ENCODE data around the gene PGLYRP2. TPM values are rescaled to one million over a fixed set of nuclear protein-coding genes. Genes with fewer than 3 reads are reported as not detected.

The PGLYRP2 gene
- polyA plus RNA-seq, 4 donors, result 0.54 TPM; not detected in 3

- Histone ChIP-seq H3K4me3 (ENCODE audit: low read depth in 1 of 3, low read length in 3 of 3) (no peak overlapping the region), H3K4me1 (ENCODE audit: control insufficient read depth in 3 of 3, insufficient read depth in 2 of 3, low read depth in 1 of 3, low read length in 2 of 3) (peaks cover 0 to 6% (median 3%) of the 10 kb centered on the region in 3 donors), H3K9me3 (ENCODE audit: control insufficient read depth in 2 of 2, insufficient read depth in 1 of 2, low read depth in 1 of 2, low read length in 1 of 2) (peaks cover 0 to 4% of the 10 kb centered on the region in 2 donors), H3K27ac (ENCODE audit: low read depth in 1 of 3, low read length in 2 of 3) (no peak overlapping the region), H3K36me3 (ENCODE audit: control insufficient read depth in 3 of 3, insufficient read depth in 2 of 3, low read depth in 1 of 3, low read length in 3 of 3) (peaks cover 0 to 5% (median 0%) of the 10 kb centered on the region in 3 donors), H3K27me3 (ENCODE audit: control insufficient read depth in 3 of 3, insufficient read depth in 3 of 3, low read length in 3 of 3) (peaks cover 3 to 59% (median 10%) of the 10 kb centered on the region in 3 donors)
- 39 to 80% (median 71%) methylated on average over 15 to 17 of the region's 17 CpGs for WGBS, 3 donors
- no peak for DNase-seq
- FAIRE-seq, result no peak
Observed at GRCh38 chr19:15453906-15454860, 25.1 kb downstream of the PGLYRP2 start.

- 9 to 44% (median 29%) methylated on average over 36 to 44 of the region's 44 CpGs for WGBS, 3 donors
- Histone ChIP-seq H3K27me3 (ENCODE audit: control insufficient read depth in 3 of 3, insufficient read depth in 3 of 3, low read length in 3 of 3) (peaks cover 3 to 51% (median 6%) of the 10 kb centered on the region in 3 donors), H3K9me3 (ENCODE audit: control insufficient read depth in 2 of 2, insufficient read depth in 1 of 2, low read depth in 1 of 2, low read length in 1 of 2) (peaks cover 0 to 4% of the 10 kb centered on the region in 2 donors), H3K36me3 (ENCODE audit: control insufficient read depth in 3 of 3, insufficient read depth in 2 of 3, low read depth in 1 of 3, low read length in 3 of 3) (peaks cover 0 to 5% (median 0%) of the 10 kb centered on the region in 3 donors), H3K27ac (ENCODE audit: low read depth in 1 of 3, low read length in 2 of 3) (peak overlapping the region in 1 of 3 donors; percentile 49), H3K4me3 (ENCODE audit: low read depth in 1 of 3, low read length in 3 of 3) (peak overlapping the region in 2 of 3 donors; percentile 28 to 47), H3K4me1 (ENCODE audit: control insufficient read depth in 3 of 3, insufficient read depth in 2 of 3, low read depth in 1 of 3, low read length in 2 of 3) (peaks cover 0 to 10% (median 3%) of the 10 kb centered on the region in 3 donors)
- no peak for DNase-seq
- no peak for FAIRE-seq
Observed at GRCh38 chr19:15453091-15453578, 26.2 kb downstream of the PGLYRP2 start.

- Histone ChIP-seq H3K4me1 (ENCODE audit: control insufficient read depth in 3 of 3, insufficient read depth in 2 of 3, low read depth in 1 of 3, low read length in 2 of 3) (peaks cover 0 to 10% (median 3%) of the 10 kb centered on the region in 3 donors), H3K9me3 (ENCODE audit: control insufficient read depth in 2 of 2, insufficient read depth in 1 of 2, low read depth in 1 of 2, low read length in 1 of 2) (peaks cover 0 to 4% of the 10 kb centered on the region in 2 donors), H3K36me3 (ENCODE audit: control insufficient read depth in 3 of 3, insufficient read depth in 2 of 3, low read depth in 1 of 3, low read length in 3 of 3) (peaks cover 0 to 3% (median 0%) of the 10 kb centered on the region in 3 donors), H3K4me3 (ENCODE audit: low read depth in 1 of 3, low read length in 3 of 3) (peak overlapping the region in 2 of 3 donors; percentile 28 to 47), H3K27ac (ENCODE audit: low read depth in 1 of 3, low read length in 2 of 3) (peak overlapping the region in 2 of 3 donors; percentile 14 to 49), H3K27me3 (ENCODE audit: control insufficient read depth in 3 of 3, insufficient read depth in 3 of 3, low read length in 3 of 3) (peaks cover 3 to 44% (median 5%) of the 10 kb centered on the region in 3 donors)
- WGBS, 3 donors, result 21 to 36% (median 32%) methylated on average over 28 to 37 of the region's 37 CpGs
- FAIRE-seq (no peak), DNase-seq (peak; percentile 77 to 88)
Observed at GRCh38 chr19:15452111-15453047, 26.9 kb downstream of the PGLYRP2 start.

GRCh38 chr19:15450528-15450890, 28.8 kb downstream of the PGLYRP2 start:
- FAIRE-seq, result no peak
- H3K27me3 ChIP-seq (ENCODE audit: control insufficient read depth in 3 of 3, insufficient read depth in 3 of 3, low read length in 3 of 3), result peaks cover 0 to 28% (median 3%) of the 10 kb centered on the region in 3 donors
- 86 to 90% (median 90%) methylated on average over 1 of the region's 1 CpG for WGBS, 3 donors
- no peak for DNase-seq
- peaks cover 0 to 10% (median 3%) of the 10 kb centered on the region in 3 donors for H3K4me1 ChIP-seq (ENCODE audit: control insufficient read depth in 3 of 3, insufficient read depth in 2 of 3, low read depth in 1 of 3, low read length in 2 of 3)
- peaks cover 0 to 4% of the 10 kb centered on the region in 2 donors for H3K9me3 ChIP-seq (ENCODE audit: control insufficient read depth in 2 of 2, insufficient read depth in 1 of 2, low read depth in 1 of 2, low read length in 1 of 2)
- H3K36me3 ChIP-seq (ENCODE audit: control insufficient read depth in 3 of 3, insufficient read depth in 2 of 3, low read depth in 1 of 3, low read length in 3 of 3), result no peaks in the 10 kb centered on the region
- no peak overlapping the region for H3K4me3 ChIP-seq (ENCODE audit: low read depth in 1 of 3, low read length in 3 of 3)
- H3K27ac ChIP-seq (ENCODE audit: low read depth in 1 of 3, low read length in 2 of 3), result peak overlapping the region in 2 of 3 donors; percentile 0 to 71

GRCh38 chr19:15449620-15450527, 29.4 kb downstream of the PGLYRP2 start, which contains the start of gene WIZ:
TSS of gene WIZ (minus strand) at chr19:15449956. CDS start at chr19:15448307, 1,649 bp downstream.
- Histone ChIP-seq H3K27ac (ENCODE audit: low read depth in 1 of 3, low read length in 2 of 3) (peak within 1 kb of the TSS in 2 of 3 donors; percentile 54 to 71), H3K4me1 (ENCODE audit: control insufficient read depth in 3 of 3, insufficient read depth in 2 of 3, low read depth in 1 of 3, low read length in 2 of 3) (peaks cover 0 to 10% (median 3%) of the 10 kb centered on the region in 3 donors), H3K9me3 (ENCODE audit: control insufficient read depth in 2 of 2, insufficient read depth in 1 of 2, low read depth in 1 of 2, low read length in 1 of 2) (peaks cover 0 to 4% of the 10 kb centered on the region in 2 donors), H3K27me3 (ENCODE audit: control insufficient read depth in 3 of 3, insufficient read depth in 3 of 3, low read length in 3 of 3) (peaks cover 0 to 22% (median 0%) of the 10 kb centered on the region in 3 donors), H3K36me3 (ENCODE audit: control insufficient read depth in 3 of 3, insufficient read depth in 2 of 3, low read depth in 1 of 3, low read length in 3 of 3) (no peaks in the 10 kb centered on the region), H3K4me3 (ENCODE audit: low read depth in 1 of 3, low read length in 3 of 3) (peak within 1 kb of the TSS; percentile 40 to 69 (median 49))
- peak; percentile 66 to 89 for DNase-seq
- WGBS, 3 donors, result 0 to 10% (median 2%) methylated on average over 7 to 73 of the region's 77 CpGs
- no peak for FAIRE-seq

GRCh38 chr19:15448778-15449619, 30.3 kb downstream of the PGLYRP2 start:
- FAIRE-seq (no peak), DNase-seq (no peak)
- Histone ChIP-seq H3K4me1 (ENCODE audit: control insufficient read depth in 3 of 3, insufficient read depth in 2 of 3, low read depth in 1 of 3, low read length in 2 of 3) (peaks cover 0 to 10% (median 3%) of the 10 kb centered on the region in 3 donors), H3K36me3 (ENCODE audit: control insufficient read depth in 3 of 3, insufficient read depth in 2 of 3, low read depth in 1 of 3, low read length in 3 of 3) (no peaks in the 10 kb centered on the region), H3K27me3 (ENCODE audit: control insufficient read depth in 3 of 3, insufficient read depth in 3 of 3, low read length in 3 of 3) (peaks cover 0 to 14% (median 0%) of the 10 kb centered on the region in 3 donors), H3K9me3 (ENCODE audit: control insufficient read depth in 2 of 2, insufficient read depth in 1 of 2, low read depth in 1 of 2, low read length in 1 of 2) (peaks cover 0 to 4% of the 10 kb centered on the region in 2 donors), H3K27ac (ENCODE audit: low read depth in 1 of 3, low read length in 2 of 3) (no peak overlapping the region), H3K4me3 (ENCODE audit: low read depth in 1 of 3, low read length in 3 of 3) (peak overlapping the region; percentile 40 to 69 (median 49))
- WGBS, 3 donors, result 2 to 10% (median 4%) methylated on average over 20 to 43 of the region's 43 CpGs
